NCI-H1048 (cell line): Measurements from ENCODE around the gene PIK3AP1.

Experiments
- DNase-seq: peaks from one replicate; lab custom pipeline; 2025; lab: John Stamatoyannopoulos, UW

PIK3AP1 gene

GRCh38 chr10:96672481-96673175 lies 47.7 kb downstream of the PIK3AP1 start:
- DNase-seq = no peak

GRCh38 chr10:96671211-96671890 lies 49.0 kb downstream of the PIK3AP1 start:
- no peak for DNase-seq

GRCh38 chr10:96670786-96671185 lies 49.5 kb downstream of the PIK3AP1 start:
- DNase-seq = no peak

- no peak for DNase-seq
These were observed 52.9 kb downstream of the PIK3AP1 start for GRCh38 chr10:96667401-96667800.

- DNase-seq = no peak
These were observed 53.6 kb downstream of the PIK3AP1 start for GRCh38 chr10:96666741-96667140.

- DNase-seq = no peak
These were observed 55.0 kb downstream of the PIK3AP1 start for GRCh38 chr10:96665306-96665705.

- no peak for DNase-seq
These were observed 55.8 kb downstream of the PIK3AP1 start for GRCh38 chr10:96664563-96664962.

GRCh38 chr10:96663797-96664196 lies 56.5 kb downstream of the PIK3AP1 start:
- no peak for DNase-seq

- DNase-seq = no peak
These were observed 58.7 kb downstream of the PIK3AP1 start for GRCh38 chr10:96661632-96662031.

- DNase-seq = no peak
These were observed 60.0 kb downstream of the PIK3AP1 start for GRCh38 chr10:96660297-96660696.

GRCh38 chr10:96658844-96659243 lies 61.5 kb downstream of the PIK3AP1 start:
- no peak for DNase-seq

- no peak for DNase-seq
These were observed 62.9 kb downstream of the PIK3AP1 start for GRCh38 chr10:96657385-96657784.

- no peak for DNase-seq
These were observed 63.5 kb downstream of the PIK3AP1 start for GRCh38 chr10:96656839-96657238.

GRCh38 chr10:96656198-96656577 lies 64.1 kb downstream of the PIK3AP1 start:
- no peak for DNase-seq

GRCh38 chr10:96655461-96656197 lies 64.7 kb downstream of the PIK3AP1 start:
- DNase-seq = no peak

GRCh38 chr10:96651998-96652431 lies 68.3 kb downstream of the PIK3AP1 start:
- DNase-seq = no peak

GRCh38 chr10:96650958-96651357 lies 69.4 kb downstream of the PIK3AP1 start:
- DNase-seq = no peak

GRCh38 chr10:96648297-96648696 lies 72.0 kb downstream of the PIK3AP1 start:
- no peak for DNase-seq

- DNase-seq = no peak
These were observed 72.8 kb downstream of the PIK3AP1 start for GRCh38 chr10:96647466-96647865.

- no peak for DNase-seq
These were observed 73.6 kb downstream of the PIK3AP1 start for GRCh38 chr10:96646751-96647166.

GRCh38 chr10:96646301-96646700 lies 74.0 kb downstream of the PIK3AP1 start:
- DNase-seq = no peak

GRCh38 chr10:96645191-96645721 lies 75.1 kb downstream of the PIK3AP1 start:
- DNase-seq = no peak

GRCh38 chr10:96643920-96644319 lies 76.4 kb downstream of the PIK3AP1 start:
- DNase-seq = no peak
